Inflammatory macrophage treated with lipopolysaccharide for 1 hour (primary cell): ENCODE data around the gene PAK1IP1.
"Not testable (repeated sequence)": the region's sequence is repeated elsewhere in the genome, so short reads cannot be mapped to it uniquely, and the experiment has no call there.

Experiments
- DNase-seq, 2 donors: peaks; one replicate each; pipeline ENCODE4 v3.0.0-alpha.2; 2020 to 2022

The PAK1IP1 gene, protein sequence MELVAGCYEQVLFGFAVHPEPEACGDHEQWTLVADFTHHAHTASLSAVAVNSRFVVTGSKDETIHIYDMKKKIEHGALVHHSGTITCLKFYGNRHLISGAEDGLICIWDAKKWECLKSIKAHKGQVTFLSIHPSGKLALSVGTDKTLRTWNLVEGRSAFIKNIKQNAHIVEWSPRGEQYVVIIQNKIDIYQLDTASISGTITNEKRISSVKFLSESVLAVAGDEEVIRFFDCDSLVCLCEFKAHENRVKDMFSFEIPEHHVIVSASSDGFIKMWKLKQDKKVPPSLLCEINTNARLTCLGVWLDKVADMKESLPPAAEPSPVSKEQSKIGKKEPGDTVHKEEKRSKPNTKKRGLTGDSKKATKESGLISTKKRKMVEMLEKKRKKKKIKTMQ

DNA sequence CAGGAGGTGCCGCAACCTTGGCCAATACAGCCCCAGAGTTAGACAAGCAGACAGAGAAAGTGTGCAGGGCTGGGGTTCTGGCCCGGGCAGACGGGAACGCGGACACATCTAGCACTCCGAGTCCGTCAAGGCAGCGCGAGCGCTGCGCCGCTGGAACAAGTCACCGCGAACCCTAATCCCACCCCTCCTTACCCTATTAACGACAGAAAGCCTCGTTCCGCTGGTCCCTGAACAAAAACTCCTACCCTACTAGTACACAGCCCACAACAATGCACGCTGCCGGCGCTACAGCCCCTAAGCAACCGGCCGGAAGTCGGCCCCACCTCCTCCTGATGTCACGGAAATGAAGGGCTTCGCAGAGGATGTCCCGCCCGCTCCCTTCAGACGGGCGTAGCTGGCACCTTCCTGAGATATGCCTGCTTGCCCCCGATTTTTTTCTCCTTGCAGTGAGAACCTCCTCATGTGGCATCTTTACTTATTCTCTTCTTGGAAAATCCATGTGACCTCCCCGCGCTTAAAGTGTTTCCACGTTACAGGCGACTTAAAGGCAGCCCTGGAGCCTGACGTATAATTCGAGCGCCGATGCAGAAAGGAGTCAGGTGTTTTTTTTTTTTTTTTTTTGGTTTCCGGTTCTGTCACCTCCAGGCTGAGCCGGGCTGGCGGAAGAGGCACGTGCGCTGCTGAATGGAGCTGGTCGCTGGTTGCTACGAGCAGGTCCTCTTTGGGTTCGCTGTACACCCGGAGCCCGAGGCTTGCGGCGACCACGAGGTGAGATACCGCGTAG, at the start of gene PAK1IP1, which contains the start of gene C6orf52:
Gene PAK1IP1 (plus strand): TSS at position 671 of the 784 bp plus-strand sequence. CDS start 14 bp downstream, at position 685.
Gene C6orf52 (minus strand): TSS at position 315 of the 784 bp plus-strand sequence. CDS start 7,066 bp downstream, outside the sequence.
- peak; percentile 91 to 95 for DNase-seq

DNA sequence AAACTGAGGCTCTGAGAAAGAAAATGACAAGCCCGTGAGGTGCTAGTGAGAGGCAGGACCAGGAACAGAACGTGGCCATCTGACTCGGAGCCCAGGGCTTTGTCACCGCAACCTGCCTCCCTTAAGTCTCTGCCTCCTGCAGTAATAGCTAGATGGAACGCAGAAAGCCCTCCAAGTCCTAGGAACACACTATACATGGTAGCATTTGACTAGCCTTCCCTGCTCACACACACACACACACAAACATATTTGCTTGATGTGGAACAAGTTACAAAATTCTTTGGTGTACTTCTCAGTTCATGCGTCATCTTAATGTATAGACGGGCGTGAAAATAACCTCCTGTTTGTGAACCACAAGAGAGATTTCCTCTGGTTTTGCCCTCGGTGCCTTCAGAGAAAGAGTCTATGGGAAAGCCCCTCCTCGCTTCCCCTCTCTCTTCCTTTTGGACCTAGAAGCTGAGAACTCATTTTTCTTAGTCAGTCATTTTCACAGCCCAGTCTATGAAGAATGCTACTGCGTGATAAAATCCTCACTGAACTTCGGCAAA, 39.2 kb upstream of the PAK1IP1 start:
- DNase-seq, result peak; percentile 65 to 70

DNA sequence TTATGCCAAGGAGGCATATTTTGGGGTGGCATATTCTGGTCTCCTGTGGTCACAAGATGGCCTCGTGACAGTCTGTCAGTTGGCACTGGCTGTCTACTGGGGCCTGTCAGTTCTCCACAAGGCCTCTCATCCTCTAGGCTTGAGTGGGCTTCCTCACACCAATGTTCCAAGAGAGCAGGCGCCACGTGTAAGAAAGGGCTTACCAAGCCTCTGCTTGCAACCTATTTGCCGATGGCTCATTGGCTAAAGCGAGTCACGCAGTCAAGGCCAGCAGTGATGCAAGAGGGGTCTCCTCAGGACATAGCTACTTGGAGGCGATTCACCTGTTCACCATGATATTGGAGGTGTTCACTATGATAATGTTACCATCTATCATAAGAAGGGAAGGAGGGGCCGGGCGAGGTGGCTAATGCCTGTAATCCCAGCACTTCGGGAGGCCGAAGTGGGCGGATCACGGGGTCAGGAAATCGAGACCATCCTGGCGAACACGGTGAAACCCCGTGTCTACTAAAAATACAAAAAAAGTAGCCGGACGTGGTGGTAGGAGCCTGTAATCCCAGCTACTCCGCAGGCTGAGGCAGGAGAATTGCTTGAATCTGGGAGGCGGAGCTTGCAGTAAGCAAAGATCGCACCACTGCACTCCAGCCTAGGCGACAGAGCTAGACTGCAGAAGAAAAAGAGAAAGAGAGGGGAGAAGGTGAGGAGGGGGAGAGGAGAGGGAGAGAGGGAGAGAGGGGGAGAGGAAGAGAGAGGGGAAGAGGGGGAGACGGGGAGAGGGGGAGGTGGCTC, 35.7 kb upstream of the PAK1IP1 start:
- no peak for DNase-seq

DNA sequence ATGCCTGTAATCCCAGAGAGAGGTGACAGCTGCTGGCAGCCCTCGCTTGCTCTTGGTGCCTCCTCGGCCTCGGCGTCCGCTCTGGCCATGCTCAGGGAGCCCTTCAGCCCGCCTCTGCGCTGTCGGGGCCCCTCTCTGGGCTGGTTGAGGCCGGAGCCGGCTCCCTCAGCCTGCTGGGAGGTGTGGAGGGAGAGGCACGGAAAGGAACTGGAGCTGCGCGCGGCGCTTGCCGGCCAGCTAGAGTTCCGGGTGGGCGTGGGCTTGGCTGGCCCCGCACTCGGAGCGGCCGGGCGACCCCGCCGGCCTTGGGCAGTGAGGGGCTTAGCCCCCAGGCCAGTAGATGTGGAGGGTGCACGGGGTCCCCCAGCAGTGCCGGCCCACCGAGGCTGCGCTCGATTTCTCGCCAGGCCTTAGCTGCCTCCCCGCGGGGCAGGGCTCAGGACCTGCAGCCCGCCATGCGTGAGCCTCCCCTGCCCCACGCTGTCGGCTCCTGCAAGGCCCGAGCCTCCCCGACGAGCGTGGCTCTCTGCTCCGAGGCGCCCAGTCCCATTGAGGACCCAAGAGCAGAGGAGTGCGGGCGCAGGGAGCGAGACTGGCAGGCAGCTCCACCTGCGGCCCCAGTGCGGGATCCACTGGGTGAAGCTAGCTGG, 34.9 kb upstream of the PAK1IP1 start:
- DNase-seq, result no peak

DNA sequence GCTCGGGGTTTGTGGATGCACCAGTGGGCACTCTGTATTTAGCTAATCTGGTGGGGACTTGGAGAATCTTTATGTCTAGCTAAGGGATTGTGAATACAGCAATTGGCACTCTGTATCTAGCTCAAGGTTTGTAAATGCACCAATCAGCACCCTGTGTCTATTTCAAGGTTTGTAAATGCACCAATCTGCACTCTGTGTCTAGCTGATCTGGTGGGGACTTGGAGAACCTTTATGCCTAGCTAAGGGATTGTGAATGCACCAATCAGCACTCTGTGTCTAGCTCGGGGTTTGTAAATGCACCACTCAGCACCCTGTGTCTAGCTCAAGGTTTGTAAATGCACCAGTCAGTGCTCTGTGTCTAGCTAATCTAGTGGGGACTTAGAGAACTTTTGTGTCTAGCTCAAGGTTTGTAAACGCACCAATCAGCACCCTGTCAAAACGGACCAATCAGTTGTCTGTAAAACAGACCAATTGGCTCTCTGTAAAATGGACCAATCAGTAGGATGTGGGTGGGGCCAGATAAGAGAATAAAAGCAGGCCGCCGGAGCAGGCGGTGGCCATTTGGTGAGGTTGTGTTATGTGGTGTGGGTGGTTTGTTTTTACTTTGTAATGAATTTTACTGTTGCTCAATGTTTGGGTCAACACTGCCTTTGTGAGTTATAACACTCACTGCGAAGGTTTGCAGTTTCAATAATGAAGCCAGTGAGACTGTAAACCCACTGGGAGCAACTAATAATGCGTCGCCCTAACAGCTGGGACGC, 34.2 kb upstream of the PAK1IP1 start:
- DNase-seq, result not testable (repeated sequence)

DNA sequence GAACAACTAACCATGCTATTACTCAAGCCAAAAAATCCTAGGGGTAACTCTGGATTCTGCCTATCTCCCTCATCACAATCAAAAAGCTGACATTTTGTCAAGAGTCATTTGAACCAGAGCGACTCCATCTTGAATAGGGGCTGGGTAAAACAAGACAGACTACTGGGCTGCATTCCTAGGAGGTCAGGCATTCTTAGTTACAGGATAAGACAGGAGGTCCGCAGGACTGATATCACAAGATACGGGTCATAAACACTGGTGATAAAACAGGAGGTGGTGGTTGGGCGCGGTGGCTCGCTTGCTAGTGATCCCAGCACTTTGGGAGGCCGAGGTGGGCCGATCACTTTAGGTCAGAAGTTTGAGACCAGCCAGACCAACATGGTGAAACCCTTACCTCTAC, 32.6 kb upstream of the PAK1IP1 start:
- no peak for DNase-seq

DNA sequence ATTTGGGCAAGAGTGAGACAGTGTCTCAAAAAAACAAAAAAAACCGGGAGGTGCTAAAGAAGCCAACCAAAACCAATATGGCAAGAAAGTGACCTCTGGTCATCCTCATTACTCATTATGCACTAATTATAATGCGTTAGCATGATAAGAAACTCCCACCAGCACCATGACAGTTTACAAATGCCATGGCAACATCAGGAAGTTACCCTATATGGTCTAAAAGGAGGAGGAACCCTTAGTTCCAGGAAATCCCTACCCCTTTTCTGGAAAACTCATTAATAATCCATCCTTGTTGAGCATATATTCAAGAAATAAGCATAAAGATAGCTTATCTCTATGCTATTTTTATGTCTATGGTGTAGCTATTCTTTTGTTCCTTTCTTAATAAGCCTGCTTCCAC, 32.0 kb upstream of the PAK1IP1 start:
- no peak for DNase-seq

DNA sequence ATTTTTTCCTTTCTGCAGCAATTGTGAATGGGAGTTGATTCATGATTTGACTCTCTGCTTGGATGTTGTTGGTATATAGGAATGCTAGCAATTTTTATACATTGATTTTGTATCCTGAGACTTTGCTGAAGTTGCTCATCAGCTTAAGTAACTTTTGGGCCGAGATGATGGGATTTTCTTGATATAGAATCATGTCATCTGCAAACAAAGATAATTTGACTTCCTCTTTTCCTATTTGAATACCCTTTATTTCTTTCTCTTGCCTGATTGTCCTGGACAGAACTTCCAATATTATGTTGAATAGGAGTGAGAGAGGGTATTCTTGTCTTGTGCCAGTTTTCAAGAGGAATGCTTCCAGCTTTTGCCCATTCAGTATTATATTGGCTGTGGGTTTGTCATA, 29.2 kb upstream of the PAK1IP1 start:
- not testable (repeated sequence) for DNase-seq

DNA sequence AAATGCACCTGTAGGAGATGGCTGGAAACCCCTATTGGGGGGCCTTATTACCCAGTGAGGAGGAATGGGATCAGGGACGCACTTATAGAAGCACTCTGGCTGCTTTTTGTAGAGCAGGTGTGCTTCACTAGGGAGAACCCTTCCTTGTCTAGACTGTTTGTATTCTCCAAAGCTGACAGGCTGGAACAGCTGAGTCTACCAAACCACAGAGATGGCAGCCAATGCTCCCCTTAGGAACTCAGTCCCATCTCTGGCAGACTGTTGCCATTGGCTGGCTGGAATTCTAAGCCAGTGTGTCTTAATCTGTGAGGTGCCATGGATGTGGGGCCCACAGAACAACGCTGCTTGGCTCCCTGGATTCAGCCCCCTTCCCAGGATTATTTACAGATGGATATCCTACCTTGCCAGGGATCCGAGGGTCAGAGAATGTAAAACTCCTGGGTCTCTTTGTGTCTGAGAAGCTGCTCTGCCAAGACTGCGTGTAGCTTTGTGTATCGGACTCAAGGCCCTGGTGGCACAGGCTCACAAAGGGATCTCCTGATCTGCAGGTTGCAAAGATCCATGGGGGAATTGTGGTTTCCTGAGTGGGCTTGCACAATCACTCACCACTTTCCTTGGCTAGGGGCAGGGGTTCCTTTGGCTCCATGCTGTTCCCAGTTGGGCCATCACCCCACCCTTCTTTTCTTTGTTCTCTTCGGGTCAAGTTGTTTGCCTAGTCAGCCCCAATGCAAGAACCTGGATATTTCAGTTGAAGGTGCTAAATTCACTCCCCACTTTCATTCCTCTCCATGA, 26.4 kb upstream of the PAK1IP1 start:
- DNase-seq, result no peak

DNA sequence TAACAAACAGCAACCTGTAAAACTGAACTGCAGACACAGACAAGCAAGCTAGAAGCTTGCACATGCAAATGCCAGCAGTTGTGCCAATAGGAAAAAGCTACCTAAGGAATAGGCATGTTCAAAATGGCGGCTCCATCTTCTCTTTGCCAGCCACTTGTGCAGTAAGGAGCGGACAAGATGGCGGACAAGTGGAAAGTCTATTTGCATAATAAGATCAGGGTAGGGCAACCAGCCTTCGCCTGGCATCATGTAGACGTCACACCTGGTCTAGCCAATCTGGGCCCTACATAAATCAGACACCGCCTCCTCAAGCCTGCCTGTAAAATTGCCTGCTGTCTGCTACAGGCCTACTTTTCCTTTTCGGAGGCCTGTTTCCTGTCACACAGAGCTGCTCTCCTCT, 18.4 kb upstream of the PAK1IP1 start:
- no peak for DNase-seq

DNA sequence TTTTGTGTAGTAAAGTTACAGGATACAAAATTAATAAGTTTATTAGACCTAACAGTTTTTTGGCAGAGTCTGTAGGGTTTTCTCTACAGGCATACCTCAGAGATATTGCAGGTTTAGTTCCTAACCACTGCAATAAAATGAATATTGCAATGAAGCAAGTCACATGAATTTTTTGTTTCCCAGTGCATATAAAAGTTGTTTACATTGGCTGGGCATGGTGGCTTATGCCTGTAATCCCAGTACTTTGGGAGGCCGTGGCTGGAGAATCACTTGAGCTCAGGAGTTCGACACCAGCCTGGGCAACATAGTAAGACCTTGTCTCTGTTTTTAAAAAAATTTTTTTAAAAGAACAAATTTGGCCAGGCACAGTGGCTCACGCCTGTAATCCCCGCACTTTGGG, 16.3 kb upstream of the PAK1IP1 start:
- no peak for DNase-seq

DNA sequence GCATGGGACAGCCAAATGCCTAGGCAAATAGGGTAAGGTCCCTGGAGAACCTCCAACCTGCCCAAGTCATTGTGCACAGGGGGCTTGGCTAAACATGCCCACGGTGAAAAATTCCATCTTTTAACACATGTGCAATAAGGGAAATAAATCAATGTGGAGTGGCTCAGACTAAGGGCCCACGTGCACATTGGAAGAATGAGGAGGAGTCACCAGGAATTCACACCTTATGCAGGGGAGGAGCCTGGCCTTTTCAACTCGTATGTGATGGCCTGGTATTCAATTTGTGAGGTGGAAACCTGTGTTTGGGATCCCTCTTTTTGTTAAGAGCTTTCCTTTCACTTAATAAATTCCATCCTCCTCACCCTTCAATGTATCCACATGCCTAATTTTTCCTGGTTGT, 13.0 kb upstream of the PAK1IP1 start:
- no peak for DNase-seq

DNA sequence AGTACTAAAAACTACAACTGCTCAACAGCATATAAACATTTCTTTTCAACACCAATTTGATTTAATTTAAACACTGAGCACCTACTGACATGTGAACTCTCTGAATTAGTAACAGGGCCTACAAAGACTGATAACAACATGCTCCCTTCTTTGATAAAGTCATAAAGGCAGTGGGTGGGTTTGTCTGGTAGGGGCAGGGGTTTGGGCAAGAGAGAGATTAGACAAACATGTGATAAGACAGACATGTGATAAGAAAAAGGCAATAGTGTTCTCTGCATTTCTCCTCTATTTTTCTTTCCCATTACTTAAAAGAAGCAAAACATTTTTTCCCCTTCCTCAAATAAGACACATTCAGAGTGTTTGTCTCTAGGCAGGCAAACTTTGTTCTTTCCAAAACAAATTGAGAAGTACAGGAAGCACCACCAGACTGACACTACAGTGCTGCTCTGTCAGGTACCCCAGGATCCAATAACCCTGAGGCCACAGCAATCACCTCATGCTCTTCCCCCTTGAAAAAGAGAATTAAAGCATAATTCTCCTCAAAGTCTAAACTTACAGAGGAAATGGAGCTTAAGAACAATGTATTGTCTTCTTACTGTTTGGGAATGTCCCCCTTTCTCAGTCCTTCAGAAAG, 12.3 kb upstream of the PAK1IP1 start:
- no peak for DNase-seq

DNA sequence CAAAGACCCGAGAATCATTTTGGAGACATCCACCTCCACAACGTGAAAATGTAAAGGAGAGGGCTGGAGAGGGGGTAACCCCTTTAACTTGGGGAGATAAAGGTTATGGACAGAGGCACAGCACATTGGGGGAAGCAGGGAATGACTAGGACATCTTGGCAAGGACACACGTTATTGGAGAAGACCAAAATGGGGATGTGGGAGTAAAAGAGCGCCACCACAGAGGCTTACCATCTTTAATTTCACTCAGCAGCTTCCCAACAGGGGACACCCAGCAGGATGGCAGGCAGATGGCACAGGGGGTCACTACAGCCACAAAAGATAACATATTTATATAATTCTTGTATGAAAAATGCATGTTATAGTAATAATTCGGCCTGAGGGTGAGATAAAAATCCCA, 10.2 kb upstream of the PAK1IP1 start:
- no peak for DNase-seq

DNA sequence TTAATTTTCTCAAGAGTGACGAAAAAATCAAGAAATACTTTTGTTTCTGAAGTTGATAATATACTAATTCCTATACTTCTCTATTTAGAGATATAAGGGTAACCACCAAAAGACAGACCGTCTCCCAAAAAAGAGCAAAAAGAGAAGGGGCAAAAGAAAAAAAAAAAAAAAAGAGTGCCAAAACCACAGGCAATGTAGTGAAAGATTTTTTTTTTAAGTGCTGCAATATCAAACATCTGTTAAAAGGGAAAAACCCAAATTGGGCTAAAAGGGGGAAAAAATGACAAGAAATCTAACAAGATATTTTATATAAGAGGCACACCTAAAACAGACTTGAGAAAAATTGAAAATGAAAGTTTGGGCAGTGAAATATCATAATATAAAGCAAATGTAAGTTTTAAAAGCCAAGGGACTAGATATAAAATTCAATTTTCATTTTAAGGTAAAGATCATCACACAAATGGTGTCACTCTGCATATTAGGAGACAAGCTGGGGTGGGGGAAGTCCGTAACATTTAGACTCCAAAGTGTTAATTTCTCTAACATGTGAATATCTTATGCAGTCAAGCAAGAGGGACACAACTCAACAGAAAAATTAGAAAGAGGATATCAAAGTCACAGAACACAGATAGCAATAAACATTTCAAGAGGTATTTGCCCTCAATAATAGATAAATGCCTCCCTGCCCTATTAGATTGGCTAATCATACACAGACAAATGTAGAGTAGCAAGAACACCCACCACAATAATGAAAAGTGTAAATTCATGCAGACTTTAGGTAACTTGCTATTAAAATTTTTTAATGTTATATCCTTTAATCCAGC, 9.5 kb upstream of the PAK1IP1 start:
- DNase-seq, result no peak

DNA sequence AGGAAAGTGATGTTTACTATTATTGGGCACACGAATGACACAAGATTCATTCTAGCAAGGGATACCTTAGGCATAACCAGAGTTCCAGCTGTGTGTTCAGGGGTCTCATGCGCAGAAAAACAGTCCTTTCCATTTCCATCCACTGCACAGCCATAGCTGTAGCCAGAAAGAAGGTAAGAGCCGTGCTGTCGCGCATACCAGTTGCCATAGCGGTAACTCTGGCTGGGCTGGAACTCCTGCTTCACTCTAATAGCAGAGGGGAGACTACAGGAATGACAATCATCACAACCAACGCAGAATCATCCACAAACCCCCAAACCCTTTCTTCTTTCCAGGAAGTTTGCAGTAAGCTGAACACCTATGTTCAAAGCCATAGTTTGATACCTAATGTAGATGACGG, 7.9 kb upstream of the PAK1IP1 start:
- DNase-seq, result no peak

DNA sequence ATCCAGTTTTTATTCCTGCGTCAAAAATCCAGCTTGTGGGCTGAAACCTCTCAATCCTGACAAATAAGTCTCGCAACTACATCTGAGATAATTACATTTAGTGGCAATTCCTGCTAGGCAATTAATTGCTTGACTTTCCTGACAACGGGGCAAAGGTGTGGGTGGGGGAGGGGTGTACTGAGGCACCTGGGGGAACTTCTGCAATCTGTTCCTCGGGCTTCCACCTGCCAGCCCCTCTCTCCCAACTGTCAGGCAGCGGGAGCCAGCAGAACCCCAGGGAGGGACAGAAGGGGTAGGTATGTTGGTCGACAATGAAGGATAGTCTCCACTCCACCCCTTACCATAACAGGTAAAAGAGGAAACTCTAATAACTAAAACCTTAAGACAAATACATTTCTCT, 7.2 kb upstream of the PAK1IP1 start:
- DNase-seq, result no peak

DNA sequence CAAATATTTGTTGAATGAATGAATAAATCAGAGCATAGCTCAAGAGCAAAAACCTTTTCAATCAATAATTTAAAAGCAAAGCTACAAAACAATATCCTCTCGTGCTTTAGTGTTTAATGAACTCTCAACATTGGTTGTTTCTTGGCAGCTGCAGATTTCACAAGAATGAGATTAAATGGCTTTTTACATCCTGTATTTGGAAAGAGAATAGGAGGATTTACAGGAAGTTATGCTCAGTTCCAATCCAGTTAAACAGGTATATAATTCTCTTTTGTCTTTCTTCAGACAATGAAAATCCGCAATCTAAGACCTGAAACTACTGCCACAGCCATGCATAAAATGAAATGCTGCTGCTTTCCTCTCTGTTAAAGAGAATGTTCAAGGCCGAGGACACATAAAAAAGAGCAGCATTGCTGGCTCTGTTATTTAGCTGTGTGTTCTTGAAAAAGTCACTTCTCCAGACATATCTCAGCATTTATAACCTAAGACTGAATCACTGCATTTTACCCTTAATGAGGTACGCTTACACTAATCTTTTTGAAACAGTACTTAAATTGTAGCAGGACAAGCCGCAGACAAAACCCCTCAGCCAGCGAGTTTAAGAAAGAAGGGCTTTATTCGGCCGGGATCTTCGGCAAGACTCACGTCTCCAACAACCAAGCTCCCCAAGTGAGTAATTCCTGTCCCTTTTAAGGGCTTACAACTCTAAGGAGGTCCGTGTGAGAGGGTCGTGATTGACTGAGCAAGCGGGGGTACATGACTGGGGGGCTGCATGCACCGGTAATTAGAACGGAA, 3.9 kb upstream of the PAK1IP1 start:
- DNase-seq, result no peak
